ENCODE results near the gene MAP9. TPM values are rescaled to one million over a fixed set of nuclear protein-coding genes. Genes with fewer than 3 reads are reported as not detected.

Gene MAP9
- total and polyA plus RNA-seq, 2 donors (not counting 3 experiments of a cell fraction or from before 2014, with no cell fraction given): 0.17 to 1.3 TPM

GRCh38 chr4:155336242-155336641 lies 40.5 kb downstream of the MAP9 start:
- no peaks in the 10 kb centered on the region for H3K27me3 ChIP-seq (ENCODE audit: control insufficient read depth in 2 of 2, insufficient read depth in 2 of 2, low read length in 2 of 2)
- no peak overlapping the region for H3K27ac ChIP-seq (ENCODE audit: insufficient read depth, low read depth, low read length)
- TF ChIP-seq, protein P1, sequence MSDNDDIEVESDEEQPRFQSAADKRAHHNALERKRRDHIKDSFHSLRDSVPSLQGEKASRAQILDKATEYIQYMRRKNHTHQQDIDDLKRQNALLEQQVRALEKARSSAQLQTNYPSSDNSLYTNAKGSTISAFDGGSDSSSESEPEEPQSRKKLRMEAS (IDR thresholded peaks at IDR 0.05; ENCODE audit: insufficient read depth, insufficient read length): no peak
- TF ChIP-seq GATA2 (IDR thresholded peaks at IDR 0.05; ENCODE audit: insufficient read depth, insufficient read length, low read depth, low read length) (no peak), EZH2 (IDR thresholded peaks at IDR 0.05; ENCODE audit: borderline replicate concordance, low read depth, low read length, severe bottlenecking) (no peak)
- TF ChIP-seq, protein P2, sequence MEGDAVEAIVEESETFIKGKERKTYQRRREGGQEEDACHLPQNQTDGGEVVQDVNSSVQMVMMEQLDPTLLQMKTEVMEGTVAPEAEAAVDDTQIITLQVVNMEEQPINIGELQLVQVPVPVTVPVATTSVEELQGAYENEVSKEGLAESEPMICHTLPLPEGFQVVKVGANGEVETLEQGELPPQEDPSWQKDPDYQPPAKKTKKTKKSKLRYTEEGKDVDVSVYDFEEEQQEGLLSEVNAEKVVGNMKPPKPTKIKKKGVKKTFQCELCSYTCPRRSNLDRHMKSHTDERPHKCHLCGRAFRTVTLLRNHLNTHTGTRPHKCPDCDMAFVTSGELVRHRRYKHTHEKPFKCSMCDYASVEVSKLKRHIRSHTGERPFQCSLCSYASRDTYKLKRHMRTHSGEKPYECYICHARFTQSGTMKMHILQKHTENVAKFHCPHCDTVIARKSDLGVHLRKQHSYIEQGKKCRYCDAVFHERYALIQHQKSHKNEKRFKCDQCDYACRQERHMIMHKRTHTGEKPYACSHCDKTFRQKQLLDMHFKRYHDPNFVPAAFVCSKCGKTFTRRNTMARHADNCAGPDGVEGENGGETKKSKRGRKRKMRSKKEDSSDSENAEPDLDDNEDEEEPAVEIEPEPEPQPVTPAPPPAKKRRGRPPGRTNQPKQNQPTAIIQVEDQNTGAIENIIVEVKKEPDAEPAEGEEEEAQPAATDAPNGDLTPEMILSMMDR (IDR thresholded peaks at IDR 0.05; ENCODE audit: extremely low read depth in 1 of 2, insufficient read depth in 1 of 2, low read depth in 1 of 2, low read length in 2 of 2): no peak
- H3K4me3 ChIP-seq (replicated peaks in 1 of 3; ENCODE audit: insufficient read depth in 1 of 3, low read depth in 1 of 3, low read length in 3 of 3): no peak overlapping the region
- POLR2A ChIA-PET: no interaction called here
- no peak overlapping the region for H2AFZ ChIP-seq (ENCODE audit: low read depth, low read length)
- H3K4me1 ChIP-seq (ENCODE audit: control insufficient read depth, extremely low read depth, insufficient read depth, low read length): no peaks in the 10 kb centered on the region
- no peaks in the 10 kb centered on the region for H3K36me3 ChIP-seq (ENCODE audit: control insufficient read depth in 2 of 2, extremely low read depth in 1 of 2, insufficient read depth in 2 of 2, low read length in 2 of 2)
- no peaks in the 10 kb centered on the region for H3K9me1 ChIP-seq (replicated peaks; ENCODE audit: control insufficient read depth, extremely low read depth, insufficient read depth, low read length)
- H4K20me1 ChIP-seq (replicated peaks; ENCODE audit: control insufficient read depth, extremely low read depth, insufficient read depth, low read length): no peaks in the 10 kb centered on the region
- no peak overlapping the region for H3K4me2 ChIP-seq (ENCODE audit: insufficient read depth, low read length)
- CTCF ChIA-PET: interaction anchor here (1.0 kb wide), 1 partner anchor 9 kb away, joined by 3 read pairs; no protein-coding TSS in a partner anchor
- no peak overlapping the region for H3K9ac ChIP-seq (replicated peaks; ENCODE audit: extremely low read depth, insufficient read depth, low read length)
- intact Hi-C loops (cut with micrococcal nuclease): no loop called here
- BruUV-seq (replicated peaks): no TSS peak
- dilution Hi-C loops (cut with MboI; ENCODE audit: extremely low pct_ligation_motif_present, low sequenced_read_pairs): no loop called here
- no peaks in the 10 kb centered on the region for H3K79me2 ChIP-seq (ENCODE audit: control insufficient read depth, insufficient read depth, low read length)
- DNase-seq (ENCODE audit: low read depth, low spot score): no peak
- no peak for FAIRE-seq
- no peaks in the 10 kb centered on the region for H3K9me3 ChIP-seq (replicated peaks; ENCODE audit: control insufficient read depth, insufficient read depth, low read length)

DNA sequence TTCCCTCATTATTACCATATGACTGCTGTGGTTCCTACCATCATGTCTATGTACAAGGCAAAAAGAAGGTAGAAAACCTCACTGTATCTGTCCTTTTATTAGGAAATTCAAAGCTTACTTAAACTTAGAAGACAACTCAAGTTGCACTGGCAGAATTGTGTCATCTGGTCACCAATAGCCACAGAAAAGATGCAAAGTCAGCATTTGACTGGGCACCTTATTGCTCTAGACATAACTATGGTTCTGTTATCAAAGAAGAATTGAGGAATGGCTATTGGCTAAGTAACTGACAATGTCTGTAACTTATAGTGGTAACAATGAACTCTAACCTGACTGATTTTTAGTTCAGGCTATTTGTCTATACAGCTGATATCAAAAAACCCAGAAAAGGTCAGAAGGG lies 45.3 kb downstream of the MAP9 start:
- TF ChIP-seq, protein P1 (IDR thresholded peaks at IDR 0.05; ENCODE audit: insufficient read depth, insufficient read length): no peak
- TF ChIP-seq EZH2 (IDR thresholded peaks at IDR 0.05; ENCODE audit: borderline replicate concordance, low read depth, low read length, severe bottlenecking): no peak
- TF ChIP-seq, protein P2 (IDR thresholded peaks at IDR 0.05; ENCODE audit: extremely low read depth in 1 of 2, insufficient read depth in 1 of 2, low read depth in 1 of 2, low read length in 2 of 2): no peak
- no peak for TF ChIP-seq FOS (IDR thresholded peaks at IDR 0.05; ENCODE audit: borderline replicate concordance, insufficient read depth, low read length)
- no peak for TF ChIP-seq MYC (IDR thresholded peaks at IDR 0.05; ENCODE audit: low read depth, low read length)
- no peak for TF ChIP-seq GATA2 (IDR thresholded peaks at IDR 0.05; ENCODE audit: insufficient read depth, insufficient read length, low read depth, low read length)
- TF ChIP-seq POLR2AphosphoS5 (IDR thresholded peaks at IDR 0.05; ENCODE audit: insufficient read depth, low read depth, low read length): no peak
- no peak for TF ChIP-seq JUN (IDR thresholded peaks at IDR 0.05; ENCODE audit: borderline replicate concordance, insufficient read depth, insufficient read length, low read depth)
- no peak for TF ChIP-seq POLR2A (IDR thresholded peaks at IDR 0.05; ENCODE audit: low read depth, low read length)
- H3K27ac ChIP-seq (ENCODE audit: insufficient read depth, low read depth, low read length): no peak overlapping the region
- H3K4me2 ChIP-seq (ENCODE audit: insufficient read depth, low read length): no peak overlapping the region
- H3K27me3 ChIP-seq (ENCODE audit: control insufficient read depth in 2 of 2, insufficient read depth in 2 of 2, low read length in 2 of 2): no peaks in the 10 kb centered on the region
- BruUV-seq (replicated peaks): no TSS peak
- POLR2A ChIA-PET: no interaction called here
- H3K4me3 ChIP-seq (replicated peaks in 1 of 3; ENCODE audit: insufficient read depth in 1 of 3, low read depth in 1 of 3, low read length in 3 of 3): no peak overlapping the region
- no peak overlapping the region for H3K9ac ChIP-seq (replicated peaks; ENCODE audit: extremely low read depth, insufficient read depth, low read length)
- DNase-seq (ENCODE audit: low read depth, low spot score) (no peak), FAIRE-seq (no peak)
- no peaks in the 10 kb centered on the region for H3K36me3 ChIP-seq (ENCODE audit: control insufficient read depth in 2 of 2, extremely low read depth in 1 of 2, insufficient read depth in 2 of 2, low read length in 2 of 2)
- no peaks in the 10 kb centered on the region for H3K4me1 ChIP-seq (ENCODE audit: control insufficient read depth, extremely low read depth, insufficient read depth, low read length)
- H2AFZ ChIP-seq (ENCODE audit: low read depth, low read length): no peak overlapping the region
- intact Hi-C loops (cut with micrococcal nuclease) (no loop called here), dilution Hi-C loops (cut with MboI; ENCODE audit: extremely low pct_ligation_motif_present, low sequenced_read_pairs) (no loop called here)
- no peaks in the 10 kb centered on the region for H3K79me2 ChIP-seq (ENCODE audit: control insufficient read depth, insufficient read depth, low read length)
- CTCF ChIA-PET: no interaction called here
- H4K20me1 ChIP-seq (replicated peaks; ENCODE audit: control insufficient read depth, extremely low read depth, insufficient read depth, low read length): no peaks in the 10 kb centered on the region
- no peaks in the 10 kb centered on the region for H3K9me3 ChIP-seq (replicated peaks; ENCODE audit: control insufficient read depth, insufficient read depth, low read length)
- H3K9me1 ChIP-seq (replicated peaks; ENCODE audit: control insufficient read depth, extremely low read depth, insufficient read depth, low read length): no peaks in the 10 kb centered on the region

All from endothelial cell of umbilical vein (primary cell).